IMR-90 (cell line): Measurements from ENCODE around the gene MYH16. TPM values are rescaled to one million over a fixed set of nuclear protein-coding genes. Genes with fewer than 3 reads are reported as not detected.

Experiments
- ATAC-seq: fragments of 200-7000 bp; cut with Tn5 transposase; 2 replicates; pipeline ENCODE4 v1.9.1; 2020; ENCODE audit warnings: low read depth, mild to moderate bottlenecking, moderate library complexity
- BruUV-seq: library from RNA; stranded (reverse); fragments of 400-500 nt; replicated peaks from 2 replicates; lab custom pipeline; 2021; lab: Mats Ljungman, UMichigan
- CTCF ChIA-PET: fragments of 300-600 bp; formaldehyde crosslinking; extraction: SDS; loops from one replicate; lab custom pipeline; 2021; ENCODE audit warnings: antibody characterized with exemption; lab: Yijun Ruan, JAX
- POLR2A ChIA-PET: fragments of 300-600 bp; sonication (Branson Sonifier 250); formaldehyde crosslinking; loops from one replicate; lab custom pipeline; 2022; ENCODE audit warnings: antibody characterized with exemption; ENCODE audit not compliant: unreplicated experiment; lab: Charles Lee
- DNase-seq: peaks from one replicate; pipeline ENCODE4 v3.0.0; 2013
- H2AFZ ChIP-seq: replicated peaks from 2 replicates; pipeline ENCODE3; 2013; ENCODE audit warnings: low read length, mild to moderate bottlenecking; ENCODE audit not compliant: poor library complexity
- H2AK5ac ChIP-seq: 2 replicates; pipeline ENCODE4 v1.6.1; 2013; ENCODE audit warnings: low read depth, low read length, inconsistent platforms
- H2AK9ac ChIP-seq: replicated peaks from 2 replicates; pipeline ENCODE3; 2013; ENCODE audit warnings: mild to moderate bottlenecking, low read depth, low read length, moderate library complexity; ENCODE audit not compliant: poor library complexity
- H2BK120ac ChIP-seq: 2 replicates; pipeline ENCODE4 v1.6.1; 2013; ENCODE audit warnings: low read depth, low read length, inconsistent platforms
- H2BK15ac ChIP-seq: 3 replicates; pipeline ENCODE4 v1.6.1; 2013; ENCODE audit warnings: low read depth, low read length, inconsistent platforms
- H2BK20ac ChIP-seq: 2 replicates; pipeline ENCODE4 v1.6.1; 2013; ENCODE audit warnings: low read depth, mild to moderate bottlenecking, inconsistent platforms, low read length, moderate library complexity
- H2BK5ac ChIP-seq: 2 replicates; pipeline ENCODE4 v1.6.1; 2013; ENCODE audit warnings: mild to moderate bottlenecking, low read depth, low read length, inconsistent platforms; ENCODE audit not compliant: poor library complexity, severe bottlenecking
- H3K14ac ChIP-seq: replicated peaks from 2 replicates; pipeline ENCODE4 v1.6.1; 2013; ENCODE audit warnings: low read depth, low read length, inconsistent platforms
- H3K18ac ChIP-seq: 2 replicates; pipeline ENCODE4 v1.6.1; 2013; ENCODE audit warnings: low read depth, low read length, control low read depth
- H3K23ac ChIP-seq: 2 replicates; pipeline ENCODE4 v1.6.1; 2013; ENCODE audit warnings: low read depth, low read length, inconsistent platforms
- H3K27ac ChIP-seq: 2 replicates; pipeline ENCODE4 v1.5.1; 2013; ENCODE audit warnings: mild to moderate bottlenecking, control low read depth, low read length; ENCODE audit not compliant: insufficient read depth
- H3K27me3 ChIP-seq: 2 replicates; pipeline ENCODE4 v1.6.1; 2013; ENCODE audit warnings: low read length; ENCODE audit not compliant: control insufficient read depth, insufficient read depth
- H3K36me3 ChIP-seq: 2 replicates; pipeline ENCODE4 v1.6.1; 2013; ENCODE audit warnings: low read length, mixed read lengths; ENCODE audit not compliant: control insufficient read depth, insufficient read depth
- H3K4ac ChIP-seq: 2 replicates; pipeline ENCODE4 v1.6.1; 2013; ENCODE audit warnings: low read depth, low read length, inconsistent platforms
- H3K4me1 ChIP-seq: 2 replicates; pipeline ENCODE4 v1.6.1; 2013; ENCODE audit warnings: low read length, mixed read lengths; ENCODE audit not compliant: control insufficient read depth, insufficient read depth
- H3K4me2 ChIP-seq: 2 replicates; pipeline ENCODE4 v1.6.1; 2013; ENCODE audit warnings: low read depth, mild to moderate bottlenecking, control low read depth, low read length, moderate library complexity
- H3K4me3 ChIP-seq: 2 replicates; pipeline ENCODE4 v1.5.1; 2013; ENCODE audit warnings: low read depth, mild to moderate bottlenecking, control low read depth, low read length, moderate library complexity; ENCODE audit not compliant: insufficient read depth
- H3K56ac ChIP-seq: 2 replicates; pipeline ENCODE4 v1.6.1; 2013; ENCODE audit warnings: low read length, inconsistent platforms; ENCODE audit not compliant: insufficient read depth; ENCODE audit errors: extremely low read depth
- H3K79me1 ChIP-seq, 2 experiments: 2 replicates each; pipeline ENCODE4 v1.6.1; 2013; ENCODE audit warnings: low read length in 2 of 2, inconsistent platforms in 1 of 2, low read depth in 1 of 2
- H3K9ac ChIP-seq: 2 replicates; pipeline ENCODE4 v1.6.1; 2013; ENCODE audit warnings: low read depth, low read length, control low read depth
- H3K9me1 ChIP-seq: 2 replicates; pipeline ENCODE4 v1.6.1; 2013; ENCODE audit warnings: low read length, inconsistent platforms; ENCODE audit not compliant: insufficient read depth
- H3K9me3 ChIP-seq: 2 replicates; pipeline ENCODE4 v1.6.1; 2013; ENCODE audit warnings: low read length; ENCODE audit not compliant: control insufficient read depth, insufficient read depth
- H4K20me1 ChIP-seq: 2 replicates; pipeline ENCODE4 v1.6.1; 2013; ENCODE audit warnings: low read length, inconsistent platforms; ENCODE audit not compliant: insufficient read depth
- H4K5ac ChIP-seq: 2 replicates; pipeline ENCODE4 v1.6.1; 2013; ENCODE audit warnings: mild to moderate bottlenecking, low read depth, low read length, control low read depth
- H4K8ac ChIP-seq, 2 experiments: 2 replicates each; pipeline ENCODE4 v1.6.1; 2013; ENCODE audit warnings: low read depth in 2 of 2, low read length in 2 of 2, control low read depth in 1 of 2, inconsistent platforms in 1 of 2
- H4K91ac ChIP-seq: 2 replicates; pipeline ENCODE4 v1.6.1; 2013; ENCODE audit warnings: low read depth, low read length, inconsistent platforms; ENCODE audit not compliant: insufficient read depth
- FOS ChIP-seq: fragments of 150-350 bp; IDR thresholded peaks from 2 replicates; pipeline ENCODE4 v1.6.1; 2016; ENCODE audit warnings: low read depth, low read length
- MAFK ChIP-seq: IDR thresholded peaks from 2 replicates; pipeline ENCODE4 v1.6.1; 2012; ENCODE audit warnings: low read depth, low read length, improper control_type of control experiment
- RAD21 ChIP-seq: IDR thresholded peaks from 2 replicates; pipeline ENCODE4 v1.6.1; 2012; ENCODE audit warnings: low read length, improper control_type of control experiment
- WGBS, 2 experiments: methylation state at CpG; one replicate each; pipeline versions ENCODE4 v1.1.5 to v1.1.7; 2013; ENCODE audit warnings: missing lambda C conversion rate in 2 of 2; ENCODE audit not compliant: insufficient read length in 1 of 2; ENCODE audit errors: extremely low coverage in 2 of 2; 5-methylcytosine and 5-hydroxymethylcytosine counted together
- dilution Hi-C: fragments of 300-500 bp; cut with HindIII; formaldehyde crosslinking; loops from one replicate; pipeline ENCODE4 v1.14.3; 2018; ENCODE audit warnings: low sequenced_read_pairs; ENCODE audit not compliant: unreplicated experiment
- in situ Hi-C: fragments of 300-500 bp; cut with MboI; formaldehyde crosslinking; loops from 3 replicates; pipeline ENCODE4 v1.14.3; 2019; ENCODE audit warnings: low sequenced_read_pairs, inconsistent platforms, mixed read lengths
- intact Hi-C: fragments of 100-400 bp; cut with micrococcal nuclease; formaldehyde crosslinking; loops from 2 replicates; pipeline ENCODE4 v1.10.0; 2022
- polyA plus RNA-seq, 3 experiments: library from polyadenylated mRNA; depleted of rRNA; stranded (reverse); fragments of >200 nt; gene quantifications; 2 replicates each; pipeline ENCODE4 v1.2.3, GENCODE V29; 2012; ENCODE audit warnings: low replicate concordance in 1 of 3
- total RNA-seq: library from RNA; depleted of rRNA; stranded (reverse); fragments of >200 nt; gene quantifications from 2 replicates; pipeline ENCODE4 v1.2.3, GENCODE V29; 2012

MYH16 gene
- total and polyA plus RNA-seq, 2 of the 4 experiments (the other 2 are of a cell fraction), result 0.09 to 0.18 TPM

GRCh38 chr7:99255463-99255862 lies 17.2 kb upstream of the MYH16 start:
- no peaks in the 10 kb centered on the region for H3K79me1 ChIP-seq
- no peaks in the 10 kb centered on the region for H4K20me1 ChIP-seq
- no peak overlapping the region for H3K4ac ChIP-seq
- no peak overlapping the region for H2BK120ac ChIP-seq
- peaks cover 17% of the 10 kb centered on the region for H3K27me3 ChIP-seq
- no peak overlapping the region for H2BK15ac ChIP-seq
- in situ Hi-C loops, result no loop called here
- no peak overlapping the region for H4K91ac ChIP-seq
- H3K36me3 ChIP-seq, result no peaks in the 10 kb centered on the region
- no peak overlapping the region for H3K4me2 ChIP-seq
- no peak overlapping the region for H2AK9ac ChIP-seq
- no peak overlapping the region for H3K23ac ChIP-seq
- H3K4me1 ChIP-seq, result no peaks in the 10 kb centered on the region
- H3K9me3 ChIP-seq, result no peaks in the 10 kb centered on the region; the same call in 1 of the 2 replicates
- 49% methylated on average over 4 of the region's 4 CpGs; no CpG with 5 or more reads in 1 of the 2 experiments for WGBS, 2 experiments
- no peak overlapping the region for H3K56ac ChIP-seq
- H4K5ac ChIP-seq, result no peak overlapping the region
- no peak for TF ChIP-seq FOS
- no peak for TF ChIP-seq RAD21
- TF ChIP-seq MAFK, result no peak
- H3K9ac ChIP-seq, result no peak overlapping the region
- dilution Hi-C loops, result no loop called here
- POLR2A ChIA-PET, result no interaction called here
- H3K18ac ChIP-seq, result no peak overlapping the region
- no TSS peak for BruUV-seq
- CTCF ChIA-PET, result interaction anchor here (0.8 kb wide), 1 partner anchor 13 kb away, joined by 4 read pairs; no protein-coding TSS in a partner anchor
- H3K9me1 ChIP-seq, result no peaks in the 10 kb centered on the region
- ATAC-seq (no peak), DNase-seq (no peak)
- H3K4me3 ChIP-seq, result no peak overlapping the region
- no peak overlapping the region for H2BK5ac ChIP-seq
- no peak overlapping the region for H2BK20ac ChIP-seq
- H3K27ac ChIP-seq, result no peak overlapping the region
- no peak overlapping the region for H3K14ac ChIP-seq
- no peak overlapping the region for H2AK5ac ChIP-seq
- no peak overlapping the region for H4K8ac ChIP-seq
- intact Hi-C loops, result no loop called here
- H2AFZ ChIP-seq, result no peak overlapping the region
